A204.1 (cell line): ENCODE results near the gene FAM171A1.

ENCODE experiments used
- FAIRE-seq: peaks from 2 replicates; lab custom pipeline; 2012; peaks lifted over from hg19 to GRCh38; lab: Jason Lieb, UNC

The FAM171A1 gene

DNA sequence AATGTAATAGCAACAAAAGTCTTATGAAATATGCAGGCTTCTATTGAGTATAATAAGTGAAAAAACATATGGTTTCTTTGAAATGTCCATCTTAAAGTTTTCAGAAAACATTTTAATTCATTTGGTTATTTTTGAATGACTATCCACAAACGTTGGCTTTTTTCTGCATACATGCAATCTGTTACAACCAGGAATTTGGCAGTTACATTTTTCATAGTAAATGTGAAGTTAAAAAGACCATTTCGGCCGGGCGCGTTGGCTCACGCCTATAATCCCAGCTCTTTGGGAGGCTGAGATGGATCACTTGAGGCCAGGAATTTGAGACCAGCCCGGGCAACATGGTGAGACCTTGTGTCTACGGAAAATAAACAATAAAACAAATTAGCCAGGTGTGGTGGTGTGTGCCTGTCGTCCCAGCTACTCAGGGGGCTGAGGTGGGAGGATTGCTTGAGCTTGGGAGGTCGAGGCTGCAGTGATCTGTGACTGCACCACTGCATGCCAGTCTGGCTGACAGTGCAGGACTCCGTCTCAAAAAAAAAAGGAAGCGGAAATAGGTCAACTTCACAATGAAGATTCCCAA lies 128.7 kb downstream of the FAM171A1 start:
- no peak for FAIRE-seq

DNA sequence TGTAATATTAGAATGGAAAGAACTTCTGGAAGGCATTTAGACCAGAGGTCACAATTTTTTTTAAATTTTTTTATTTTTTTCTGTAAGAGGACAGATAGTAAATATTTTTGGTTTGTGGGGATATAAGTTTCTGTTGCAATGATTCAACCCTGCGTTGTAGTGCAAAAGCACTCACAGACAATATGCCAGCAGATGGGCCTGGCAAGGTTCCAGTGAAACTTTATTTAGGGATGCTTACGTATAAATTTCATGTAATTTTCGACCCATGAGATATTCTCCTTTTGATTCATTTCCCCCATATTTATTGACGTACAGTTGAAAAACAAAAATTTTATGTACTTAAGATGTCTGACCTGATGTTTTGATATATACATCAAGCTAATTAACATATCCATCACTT lies 129.8 kb downstream of the FAM171A1 start:
- no peak for FAIRE-seq

DNA sequence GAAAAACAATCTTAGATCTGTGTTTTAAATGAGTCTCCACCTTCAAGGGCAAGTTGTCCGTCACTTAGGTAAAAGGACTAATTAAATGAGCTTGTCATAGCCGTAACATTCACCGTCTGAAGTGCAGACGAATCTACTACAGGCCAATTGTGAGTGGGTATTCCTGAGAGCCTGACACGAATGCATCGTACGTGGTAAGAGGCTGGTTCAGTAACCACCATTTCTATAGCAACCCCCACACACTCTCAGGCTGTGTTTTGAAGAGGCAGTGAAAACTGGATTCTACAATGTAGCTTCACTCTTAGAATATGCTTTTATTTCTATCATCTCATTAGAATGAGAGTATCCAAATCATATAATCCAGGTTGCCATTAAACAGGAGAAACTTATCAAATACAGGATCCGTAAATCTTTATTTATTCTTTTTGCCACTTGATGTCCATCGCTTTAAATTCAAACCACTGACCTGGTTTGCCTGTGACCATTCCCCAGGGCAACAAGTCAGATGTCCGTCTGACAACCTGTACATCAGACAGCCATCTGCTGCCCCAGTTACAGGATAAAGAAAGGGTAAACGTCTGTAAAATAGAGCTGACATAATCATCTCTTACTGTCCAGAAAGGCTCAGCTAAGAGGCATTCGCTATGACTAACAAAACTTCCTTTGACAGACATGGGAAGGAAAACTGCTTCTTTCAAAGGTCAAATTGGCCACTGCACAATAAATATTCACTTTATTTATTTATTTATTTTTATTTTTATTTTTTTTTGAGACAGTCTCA lies 132.3 kb downstream of the FAM171A1 start:
- FAIRE-seq: no peak

DNA sequence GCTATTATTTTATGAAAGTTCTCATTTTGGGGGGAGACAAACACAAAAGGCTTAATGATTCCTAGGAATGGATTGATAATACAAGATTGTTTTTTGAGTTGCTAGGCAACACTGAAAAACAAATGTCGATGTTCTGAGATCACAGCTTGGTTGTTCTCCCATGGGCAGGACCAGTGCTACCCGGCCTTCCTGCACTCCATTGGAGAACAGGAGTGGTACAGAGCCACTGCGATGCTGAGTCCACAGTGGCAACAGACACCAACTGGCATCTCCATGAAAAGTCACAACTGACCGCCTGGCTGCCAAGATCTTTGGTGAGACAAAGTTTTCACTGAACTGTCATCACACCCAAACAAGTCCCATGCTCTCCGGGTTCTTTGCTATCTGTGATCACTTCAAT lies 133.7 kb downstream of the FAM171A1 start:
- no peak for FAIRE-seq

DNA sequence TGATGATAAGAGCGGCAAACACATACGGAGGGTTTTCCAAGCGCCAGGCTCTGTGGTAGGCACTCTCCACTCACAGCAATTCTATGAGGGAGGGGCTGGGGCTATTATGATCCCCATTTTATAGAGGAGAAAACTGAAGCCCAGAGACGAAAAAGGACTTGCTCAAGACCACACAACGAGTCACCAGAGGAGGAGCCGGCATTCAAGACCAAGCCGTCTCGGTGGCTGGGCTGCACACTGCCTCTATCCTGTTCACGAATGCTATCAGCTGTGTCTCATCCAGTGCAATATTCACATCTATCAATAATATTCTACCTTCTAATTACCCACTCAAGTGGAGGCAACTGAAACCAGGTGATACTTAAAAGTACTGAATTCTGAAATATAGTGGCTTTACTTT lies 134.7 kb downstream of the FAM171A1 start:
- FAIRE-seq: no peak

DNA sequence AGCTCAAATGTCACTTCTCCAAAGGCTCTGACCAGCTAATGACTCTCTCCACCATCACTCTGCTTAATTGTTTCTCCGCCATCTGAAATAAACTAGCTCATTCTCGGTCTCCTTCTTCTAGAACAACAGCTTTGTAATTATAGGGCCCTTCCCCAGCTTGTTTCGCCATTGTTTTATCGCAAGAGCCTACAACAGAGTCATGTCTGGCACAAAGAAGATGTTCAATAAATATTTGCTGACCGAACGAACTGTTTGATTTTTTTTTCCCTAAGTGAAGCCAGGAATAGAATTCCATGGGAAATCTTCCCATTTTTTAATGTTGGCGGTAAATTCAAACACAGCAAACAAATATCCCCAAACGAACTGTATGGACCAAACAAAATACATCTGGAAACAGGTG lies 138.8 kb downstream of the FAM171A1 start:
- no peak for FAIRE-seq

DNA sequence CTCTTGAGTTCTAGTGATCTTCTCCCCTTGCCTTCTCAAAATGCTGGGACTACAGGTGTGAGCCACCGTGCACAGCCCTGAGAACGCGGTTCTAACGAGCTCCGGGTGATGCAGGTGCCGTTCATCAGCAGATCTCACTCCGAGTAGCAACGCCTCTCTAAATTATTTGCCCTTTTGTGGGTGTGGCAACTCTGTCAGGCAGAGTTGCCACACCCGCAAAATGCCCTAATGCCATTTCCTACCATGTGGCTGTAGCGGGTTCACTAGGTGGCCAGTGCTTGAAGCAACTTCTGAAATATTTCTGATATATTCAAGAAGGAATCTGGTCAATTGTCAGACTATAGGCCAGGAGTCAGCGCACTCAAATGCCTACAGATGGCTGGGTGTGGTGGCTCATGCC lies 139.7 kb downstream of the FAM171A1 start:
- no peak for FAIRE-seq

DNA sequence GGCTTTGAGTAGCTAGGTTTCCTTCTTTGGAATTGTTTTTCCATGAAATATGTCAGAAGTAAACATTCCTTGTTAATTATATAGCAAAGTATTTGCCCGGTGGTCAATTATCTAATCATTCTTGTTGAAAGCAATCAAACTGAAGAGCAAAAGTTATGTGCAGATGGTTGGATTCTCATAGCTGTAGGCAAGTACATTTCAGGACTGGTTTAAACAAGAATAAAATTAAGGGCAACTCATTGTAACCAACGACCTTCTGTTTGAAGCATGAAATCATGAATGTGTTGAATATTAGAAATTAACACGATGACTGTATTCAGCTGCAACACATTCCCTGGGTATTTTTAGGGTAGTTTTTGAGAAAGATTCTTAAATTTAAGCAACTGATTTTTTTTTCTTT lies 140.8 kb downstream of the FAM171A1 start:
- no peak for FAIRE-seq

DNA sequence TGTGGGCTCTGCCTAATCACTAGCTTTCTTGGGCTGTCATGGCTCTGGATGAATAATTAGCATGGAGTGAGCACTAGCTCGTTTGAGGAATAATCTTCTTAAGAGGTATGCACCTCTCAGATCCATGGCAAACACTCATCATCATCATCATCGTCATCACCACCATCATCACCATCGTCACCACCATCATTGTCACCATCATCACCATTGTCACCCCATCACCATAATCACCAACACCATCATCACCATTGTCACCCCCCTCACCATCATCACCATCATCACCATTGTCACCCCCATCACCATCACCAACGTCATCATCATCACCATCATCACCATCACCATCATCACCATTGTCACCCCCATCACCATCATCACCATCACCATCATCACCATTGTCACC lies 141.8 kb downstream of the FAM171A1 start:
- FAIRE-seq: no peak

DNA sequence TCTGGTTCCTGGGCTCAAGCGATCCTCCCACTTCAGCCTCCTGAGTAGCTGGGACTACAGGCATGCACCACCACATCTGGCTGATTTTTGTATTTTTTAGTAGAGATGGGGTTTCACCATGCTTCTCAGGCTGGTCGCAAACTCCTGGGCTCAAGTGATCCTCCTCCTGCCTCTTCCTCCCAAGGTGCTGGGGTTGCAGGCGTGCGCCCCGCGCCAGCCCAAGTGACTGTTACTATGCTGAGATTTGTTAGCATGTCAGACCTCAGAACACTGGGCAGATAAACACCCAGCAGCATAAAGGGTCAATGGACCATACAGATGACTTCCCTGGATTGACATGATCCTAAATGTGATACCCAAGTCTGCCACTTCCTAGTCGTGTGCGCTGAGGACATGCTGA lies 142.7 kb downstream of the FAM171A1 start:
- no peak for FAIRE-seq

DNA sequence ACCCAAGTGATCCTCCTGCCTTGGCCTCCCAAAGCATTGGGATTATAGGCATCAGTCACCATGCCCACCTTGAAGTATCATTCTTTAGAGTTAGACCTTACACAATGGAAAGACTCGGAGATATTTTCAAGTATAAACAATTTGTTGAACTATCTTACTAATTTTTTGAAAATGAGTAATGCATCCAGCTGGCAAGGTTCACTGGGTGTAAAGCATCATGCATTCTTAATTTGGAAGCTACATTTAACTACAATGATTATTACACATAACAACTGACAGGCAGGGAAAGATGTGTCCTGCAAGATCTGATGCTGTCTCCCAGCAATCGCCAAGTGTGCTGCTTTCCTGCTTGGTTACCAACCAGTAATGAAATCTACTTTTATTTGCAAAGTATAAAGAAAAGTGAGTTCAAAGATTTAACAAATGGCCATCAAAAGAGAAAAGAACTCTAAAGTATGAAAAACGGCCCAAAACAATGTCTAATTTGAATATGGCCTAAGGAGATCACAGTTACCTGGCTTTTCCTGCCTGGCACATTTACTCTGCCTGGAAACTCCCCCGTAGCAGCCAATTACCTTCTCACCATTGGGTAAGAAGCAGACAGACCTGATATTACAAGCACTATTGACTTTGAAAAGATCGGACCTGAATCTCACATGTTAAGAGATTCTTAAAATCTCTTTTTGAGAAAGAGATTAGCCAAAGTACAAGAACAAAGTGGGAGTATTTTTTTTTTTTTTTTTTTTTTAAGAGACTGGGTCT lies 143.3 kb downstream of the FAM171A1 start:
- FAIRE-seq: no peak

DNA sequence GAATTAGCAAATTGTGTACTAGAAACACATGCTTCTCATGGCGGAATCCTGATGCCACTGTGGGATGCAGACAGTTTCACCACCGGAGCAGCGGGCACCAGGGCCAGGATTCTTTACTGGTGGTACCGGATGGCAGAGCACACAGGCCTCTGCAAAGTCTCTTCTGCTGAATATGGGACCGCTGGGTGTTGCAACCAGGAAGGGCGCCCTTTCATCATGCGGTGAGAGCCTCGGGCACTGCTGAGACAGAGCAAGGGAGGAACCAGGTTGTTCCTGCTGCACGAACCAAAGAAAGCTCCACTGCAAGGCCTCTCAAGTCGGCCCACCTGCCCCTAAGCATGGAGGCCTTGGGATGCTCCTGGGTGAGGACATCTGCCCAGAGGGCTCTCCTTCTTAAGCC lies 145.6 kb downstream of the FAM171A1 start:
- FAIRE-seq: no peak

DNA sequence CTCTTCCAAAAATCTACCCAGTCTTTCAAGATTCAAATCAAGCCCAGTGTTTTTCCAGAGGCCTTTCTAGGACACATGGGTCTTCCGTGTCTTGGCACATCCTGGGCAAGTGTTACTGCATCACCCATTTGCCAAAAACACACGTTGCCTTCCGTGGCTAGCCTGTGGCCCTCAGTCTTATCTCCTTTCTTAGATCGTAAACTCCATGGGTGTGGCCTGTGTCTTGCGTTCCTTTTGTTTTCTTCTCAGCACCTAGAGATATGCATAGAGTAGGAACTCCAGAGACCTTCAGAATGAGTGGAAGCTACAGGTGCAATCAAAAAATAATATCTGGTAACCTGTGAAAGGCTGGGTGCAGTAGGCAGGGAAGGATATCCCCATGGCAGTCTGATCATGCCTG lies 146.1 kb downstream of the FAM171A1 start:
- FAIRE-seq: no peak

DNA sequence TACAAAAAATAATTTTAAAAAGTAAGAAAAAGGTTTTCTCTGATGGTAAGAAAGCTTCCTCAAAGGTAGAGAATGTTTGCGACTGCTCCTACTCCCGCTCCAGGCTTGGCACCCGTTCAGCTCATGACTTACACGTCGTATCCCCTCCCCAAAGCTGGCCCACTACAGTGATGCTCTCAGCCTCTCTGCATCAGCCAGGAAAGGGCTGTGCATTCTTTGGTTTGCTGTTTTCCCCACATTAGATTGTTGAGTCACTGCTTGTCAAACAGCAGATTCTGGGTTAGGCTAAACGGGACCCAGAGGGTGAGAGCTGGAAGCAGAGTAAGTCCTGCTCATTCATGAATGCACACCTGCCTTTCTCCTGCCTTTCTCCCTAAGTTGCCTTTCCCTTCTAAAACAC lies 147.9 kb downstream of the FAM171A1 start:
- no peak for FAIRE-seq

DNA sequence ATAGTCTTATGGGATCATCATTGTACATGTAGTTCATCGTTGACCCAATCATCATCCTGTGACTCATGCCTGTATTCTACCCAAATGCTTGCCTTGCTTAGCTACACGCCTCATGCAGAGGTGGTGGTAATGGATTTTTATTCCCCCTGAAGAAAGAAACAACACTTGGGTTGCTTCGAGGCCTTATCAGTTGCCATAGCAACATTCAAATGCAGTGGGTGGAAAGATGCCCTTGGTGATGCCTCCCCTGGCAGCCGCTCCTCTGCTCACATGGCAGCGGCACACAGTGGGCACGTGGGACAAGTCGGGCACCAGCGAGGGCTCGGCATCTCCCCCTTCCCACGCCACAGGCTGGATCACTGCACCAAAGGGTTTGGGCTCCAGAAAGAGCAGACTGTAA lies 148.6 kb downstream of the FAM171A1 start:
- no peak for FAIRE-seq

DNA sequence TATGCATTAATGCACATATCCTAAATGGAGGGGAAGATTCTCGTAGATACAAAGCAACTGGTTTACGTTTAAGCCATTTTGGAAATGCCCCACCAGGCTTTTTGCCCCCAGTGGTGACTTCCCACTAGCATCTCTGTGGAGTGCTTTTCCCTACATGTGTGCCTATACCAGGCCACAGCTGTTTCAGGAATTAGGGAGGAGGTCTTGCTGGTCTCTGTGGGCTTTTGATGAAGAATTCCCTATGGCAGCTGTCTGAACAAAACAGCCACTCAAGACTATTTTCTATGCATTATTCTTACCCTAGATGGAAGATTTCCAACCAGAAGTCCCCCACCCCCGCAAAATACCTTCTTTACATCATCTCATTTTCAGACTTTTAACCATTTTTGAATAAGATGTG lies 150.6 kb downstream of the FAM171A1 start:
- no peak for FAIRE-seq

DNA sequence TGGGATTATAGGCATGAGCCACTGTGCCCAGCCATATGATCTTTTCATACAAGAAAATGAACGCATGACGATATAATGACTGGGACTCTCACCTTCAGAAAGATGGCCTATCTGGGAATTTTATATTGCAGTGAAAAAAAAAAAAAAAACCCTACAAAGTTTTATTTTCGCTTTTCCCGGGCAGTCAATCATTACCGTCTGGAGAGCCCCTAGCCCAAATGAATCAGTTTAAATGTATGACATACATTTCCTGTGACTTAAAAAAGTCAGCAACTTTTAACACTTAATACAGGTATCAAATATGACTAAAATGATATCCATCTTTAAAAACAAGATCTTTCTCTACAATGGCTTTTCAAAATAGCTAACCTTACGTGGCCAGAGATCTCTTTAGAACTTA lies 154.4 kb downstream of the FAM171A1 start:
- no peak for FAIRE-seq

DNA sequence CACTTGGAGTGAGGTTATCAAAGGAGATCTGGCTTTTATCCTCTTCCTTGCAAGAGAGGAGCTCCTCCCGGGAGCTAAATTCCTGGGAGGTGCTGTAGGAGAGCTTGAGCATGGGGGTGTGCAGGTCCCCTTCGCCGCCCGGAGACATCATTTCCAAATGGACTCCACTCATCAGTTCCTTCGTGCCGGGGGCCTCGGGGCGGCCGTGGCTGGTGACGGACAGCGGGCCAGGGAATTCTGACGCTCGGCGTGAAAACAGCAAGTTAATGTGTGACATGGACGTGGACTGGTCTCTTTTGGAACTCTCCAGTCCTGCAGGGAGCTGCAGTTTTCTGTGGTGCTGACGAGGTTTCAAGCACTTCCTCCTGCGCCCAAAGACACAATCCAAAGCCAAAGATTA lies 156.9 kb downstream of the FAM171A1 start:
- no peak for FAIRE-seq

DNA sequence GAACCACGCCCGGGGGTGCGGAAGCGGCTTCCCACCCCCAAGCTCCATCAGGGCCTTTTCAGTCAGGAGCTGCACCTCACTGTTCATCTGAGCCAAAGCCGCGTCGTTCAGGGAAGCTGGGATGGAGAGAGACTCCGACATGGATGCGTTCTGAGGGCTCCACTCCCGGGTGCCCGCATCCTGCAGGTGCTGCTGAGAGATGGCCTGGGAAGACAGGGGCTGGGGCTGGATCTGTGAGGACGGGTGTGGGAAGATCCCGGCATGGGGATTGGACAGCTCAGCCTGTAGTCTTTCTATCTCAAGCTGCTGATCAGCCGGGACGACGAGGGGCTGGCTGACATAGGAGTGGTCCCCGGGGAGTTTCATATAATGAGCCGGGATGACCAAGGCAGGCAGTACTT lies 157.6 kb downstream of the FAM171A1 start:
- no peak for FAIRE-seq

DNA sequence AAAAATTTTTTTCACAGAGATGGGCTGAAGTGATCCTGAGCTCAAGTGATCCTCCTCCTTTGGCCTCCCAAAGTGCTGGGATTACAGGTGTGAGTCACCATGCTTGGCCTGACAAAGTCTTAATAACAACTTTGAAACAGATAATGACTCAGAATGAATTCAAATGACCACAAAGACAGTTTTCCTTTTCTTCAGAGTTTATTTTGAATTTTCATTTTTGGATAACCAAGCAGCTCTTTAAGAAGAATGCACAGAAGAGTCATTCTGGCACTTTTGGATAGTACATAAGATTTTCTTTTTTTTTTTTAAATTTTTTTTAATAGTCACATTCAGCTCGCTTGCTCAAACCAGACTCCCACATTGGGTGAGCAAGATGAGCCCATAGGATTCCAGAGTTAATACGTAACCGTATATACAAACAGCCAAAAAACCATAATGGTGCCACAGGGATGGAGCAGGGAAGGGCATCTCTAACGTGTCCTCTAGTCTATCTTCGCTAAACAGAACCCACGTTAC lies 159.6 kb downstream of the FAM171A1 start:
- no peak for FAIRE-seq

DNA sequence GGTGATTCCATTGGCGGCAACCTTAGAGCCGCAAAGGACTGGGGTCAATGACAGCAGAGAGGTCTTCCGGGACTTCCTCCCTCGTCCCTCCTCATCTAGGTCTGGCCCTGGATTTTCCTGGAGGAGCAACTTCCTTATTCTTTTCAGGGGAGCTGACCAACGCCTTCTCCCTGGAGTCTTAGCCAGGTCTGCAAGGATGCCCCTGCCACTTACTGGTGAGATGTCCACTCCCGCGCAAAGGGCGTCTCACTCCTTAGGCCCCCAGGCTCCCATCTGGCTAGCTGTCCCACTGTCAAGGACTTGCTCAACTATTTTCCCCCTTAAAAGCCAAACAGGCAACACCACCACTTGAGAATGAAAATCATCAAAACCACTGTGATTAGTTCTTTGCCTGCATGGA lies 160.6 kb downstream of the FAM171A1 start:
- FAIRE-seq: no peak

DNA sequence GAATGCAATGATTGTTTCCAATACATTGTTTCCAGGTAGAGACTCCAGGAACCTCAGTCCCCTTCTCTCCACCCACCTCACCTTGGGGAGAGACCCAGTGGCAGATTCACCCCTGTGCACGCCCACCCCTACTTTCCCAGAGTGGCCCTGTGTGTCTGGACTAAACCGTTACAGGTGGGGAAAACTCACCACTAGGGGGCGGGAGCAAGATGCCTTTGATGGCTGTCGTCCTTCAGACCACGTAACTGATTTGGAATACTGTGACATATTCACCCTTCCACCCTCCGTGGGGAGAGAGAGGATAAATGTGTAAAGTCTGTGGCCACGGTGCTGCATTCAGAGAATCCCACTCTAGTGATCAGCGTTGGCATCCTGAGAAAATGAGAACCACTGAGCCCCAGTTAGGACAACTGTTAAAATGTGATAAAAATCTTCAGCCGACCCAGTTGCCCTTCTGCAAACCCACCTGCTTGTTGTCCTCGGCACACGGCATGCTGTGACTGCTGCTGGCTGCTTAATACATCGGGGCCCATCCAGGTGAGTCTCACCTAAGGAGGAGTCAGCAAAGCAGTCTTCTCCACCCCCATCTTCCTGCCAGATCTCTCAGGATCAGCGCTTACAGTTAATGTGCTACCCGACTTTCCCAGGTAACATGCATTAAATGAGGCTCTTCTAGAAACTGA lies 161.1 kb downstream of the FAM171A1 start:
- no peak for FAIRE-seq

DNA sequence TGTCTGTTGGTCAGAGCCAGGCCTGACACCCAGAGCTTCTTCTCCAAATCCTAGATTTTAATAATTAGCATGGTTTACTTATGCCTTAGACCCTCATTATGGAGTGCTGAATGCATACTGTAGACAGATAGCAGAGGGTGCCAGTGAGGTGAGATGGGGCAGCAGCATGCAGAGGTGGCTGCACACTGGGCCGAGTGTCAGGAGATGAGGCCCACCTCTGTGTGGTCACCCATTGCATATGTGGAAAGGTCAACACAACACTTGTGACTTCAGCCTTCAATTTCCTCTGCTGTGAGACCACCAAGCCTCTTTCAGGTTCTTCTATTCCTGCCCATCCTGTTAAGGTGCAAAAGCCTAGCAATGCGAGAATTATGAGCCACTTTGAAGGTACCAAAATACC lies 162.9 kb downstream of the FAM171A1 start:
- FAIRE-seq: no peak
